GM12878 (cell line): Measurements from ENCODE around the gene CST1.
"Not testable (repeated sequence)": the region's sequence is repeated elsewhere in the genome, so short reads cannot be mapped to it uniquely, and the experiment has no call there.

Experiments used
- ASH2L ChIP-seq: fragments of 300-600, 200-600 bp; sonication (generic); IDR thresholded peaks from 2 replicates; pipeline ENCODE4 v1.6.1; 2017; ENCODE audit warnings: low read depth, mild to moderate bottlenecking, borderline replicate concordance
- CEBPB ChIP-seq, 2 experiments: fragments of 150-350 bp in 1 of 2; IDR thresholded peaks; 2 replicates each; pipeline ENCODE4 v1.6.1; 2012 to 2014; ENCODE audit warnings: low read depth in 2 of 2, low read length in 2 of 2, borderline replicate concordance in 1 of 2, inconsistent platforms in 1 of 2
- CTCF ChIP-seq, 3 experiments: IDR thresholded peaks in 2 of 3; conservative IDR thresholded peaks in 1 of 3; 2 replicates each; pipeline ENCODE4 v1.5.1; 2011; ENCODE audit warnings: low read depth in 3 of 3, low read length in 3 of 3, mild to moderate bottlenecking in 3 of 3, control low read depth in 2 of 3, moderate library complexity in 2 of 3, inconsistent platforms in 1 of 3, mixed read lengths in 1 of 3; ENCODE audit not compliant: control insufficient read depth in 2 of 3, insufficient read depth in 1 of 3; ENCODE audit errors: extremely low read depth in 1 of 3
- MAX ChIP-seq: IDR thresholded peaks from 2 replicates; pipeline ENCODE4 v1.6.1; 2012; ENCODE audit warnings: low read depth, low read length, improper control_type of control experiment
- POLR2AphosphoS5 ChIP-seq: IDR thresholded peaks from 2 replicates; pipeline ENCODE4 v1.6.1; 2011; ENCODE audit warnings: mild to moderate bottlenecking, low read length, inconsistent platforms
- ZNF24 ChIP-seq: fragments of 450-650 bp; IDR thresholded peaks from 2 replicates; pipeline ENCODE4 v1.6.1; 2017; ENCODE audit warnings: antibody characterized with exemption, mild to moderate bottlenecking

GRCh38 chr20:23768520-23768919, 17.8 kb upstream of the CST1 start:
- TF ChIP-seq ASH2L; CTCF (IDR thresholded peaks at IDR 0.05 in 2 of 3, conservative IDR thresholded peaks at IDR 0.05 in 1 of 3; ENCODE audit: control insufficient read depth in 2 of 3, extremely low read depth in 1 of 3, insufficient read depth in 1 of 3, low read depth in 3 of 3, low read length in 3 of 3); MAX; CEBPB (IDR thresholded peaks at IDR 0.05; ENCODE audit: borderline replicate concordance in 1 of 2, low read depth in 2 of 2, low read length in 2 of 2); POLR2AphosphoS5; ZNF24: not testable (repeated sequence)
